Measurements from ENCODE around the gene UBE2E2.

UBE2E2 gene

GRCh38 chr3:23356169-23356568 lies 153.0 kb downstream of the UBE2E2 start:
- no peak for TF ChIP-seq NFIC (IDR thresholded peaks at IDR 0.05)
- no peak for TF ChIP-seq MAX (IDR thresholded peaks at IDR 0.05)
- TF ChIP-seq FOXM1 (IDR thresholded peaks at IDR 0.05; ENCODE audit: borderline replicate concordance, low read depth): no peak
- no peak for TF ChIP-seq EP300 (IDR thresholded peaks at IDR 0.05; ENCODE audit: borderline replicate concordance)
- TF ChIP-seq YY1 (IDR thresholded peaks at IDR 0.05; ENCODE audit: low read depth): no peak
- no peak for TF ChIP-seq EGR1 (IDR thresholded peaks at IDR 0.05)
- TF ChIP-seq, protein P1, sequence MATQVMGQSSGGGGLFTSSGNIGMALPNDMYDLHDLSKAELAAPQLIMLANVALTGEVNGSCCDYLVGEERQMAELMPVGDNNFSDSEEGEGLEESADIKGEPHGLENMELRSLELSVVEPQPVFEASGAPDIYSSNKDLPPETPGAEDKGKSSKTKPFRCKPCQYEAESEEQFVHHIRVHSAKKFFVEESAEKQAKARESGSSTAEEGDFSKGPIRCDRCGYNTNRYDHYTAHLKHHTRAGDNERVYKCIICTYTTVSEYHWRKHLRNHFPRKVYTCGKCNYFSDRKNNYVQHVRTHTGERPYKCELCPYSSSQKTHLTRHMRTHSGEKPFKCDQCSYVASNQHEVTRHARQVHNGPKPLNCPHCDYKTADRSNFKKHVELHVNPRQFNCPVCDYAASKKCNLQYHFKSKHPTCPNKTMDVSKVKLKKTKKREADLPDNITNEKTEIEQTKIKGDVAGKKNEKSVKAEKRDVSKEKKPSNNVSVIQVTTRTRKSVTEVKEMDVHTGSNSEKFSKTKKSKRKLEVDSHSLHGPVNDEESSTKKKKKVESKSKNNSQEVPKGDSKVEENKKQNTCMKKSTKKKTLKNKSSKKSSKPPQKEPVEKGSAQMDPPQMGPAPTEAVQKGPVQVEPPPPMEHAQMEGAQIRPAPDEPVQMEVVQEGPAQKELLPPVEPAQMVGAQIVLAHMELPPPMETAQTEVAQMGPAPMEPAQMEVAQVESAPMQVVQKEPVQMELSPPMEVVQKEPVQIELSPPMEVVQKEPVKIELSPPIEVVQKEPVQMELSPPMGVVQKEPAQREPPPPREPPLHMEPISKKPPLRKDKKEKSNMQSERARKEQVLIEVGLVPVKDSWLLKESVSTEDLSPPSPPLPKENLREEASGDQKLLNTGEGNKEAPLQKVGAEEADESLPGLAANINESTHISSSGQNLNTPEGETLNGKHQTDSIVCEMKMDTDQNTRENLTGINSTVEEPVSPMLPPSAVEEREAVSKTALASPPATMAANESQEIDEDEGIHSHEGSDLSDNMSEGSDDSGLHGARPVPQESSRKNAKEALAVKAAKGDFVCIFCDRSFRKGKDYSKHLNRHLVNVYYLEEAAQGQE (IDR thresholded peaks at IDR 0.05; ENCODE audit: low read depth): no peak
- TF ChIP-seq TAF1 (IDR thresholded peaks at IDR 0.05; ENCODE audit: low read depth): no peak
- TF ChIP-seq, protein P2, sequence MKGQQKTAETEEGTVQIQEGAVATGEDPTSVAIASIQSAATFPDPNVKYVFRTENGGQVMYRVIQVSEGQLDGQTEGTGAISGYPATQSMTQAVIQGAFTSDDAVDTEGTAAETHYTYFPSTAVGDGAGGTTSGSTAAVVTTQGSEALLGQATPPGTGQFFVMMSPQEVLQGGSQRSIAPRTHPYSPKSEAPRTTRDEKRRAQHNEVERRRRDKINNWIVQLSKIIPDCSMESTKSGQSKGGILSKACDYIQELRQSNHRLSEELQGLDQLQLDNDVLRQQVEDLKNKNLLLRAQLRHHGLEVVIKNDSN (IDR thresholded peaks at IDR 0.05): no peak
- no peak for TF ChIP-seq ZBTB7A (IDR thresholded peaks at IDR 0.05; ENCODE audit: low read depth)
- no peak for TF ChIP-seq CEBPB (IDR thresholded peaks at IDR 0.05)
- no peak for TF ChIP-seq TEAD4 (IDR thresholded peaks at IDR 0.05)

GRCh38 chr3:23356923-23357322 lies 153.8 kb downstream of the UBE2E2 start:
- TF ChIP-seq MAX (IDR thresholded peaks at IDR 0.05): no peak
- no peak for TF ChIP-seq FOXM1 (IDR thresholded peaks at IDR 0.05; ENCODE audit: borderline replicate concordance, low read depth)
- TF ChIP-seq TCF12 (IDR thresholded peaks at IDR 0.05; ENCODE audit: low read depth): no peak
- TF ChIP-seq NFIC (IDR thresholded peaks at IDR 0.05): no peak
- TF ChIP-seq EP300 (IDR thresholded peaks at IDR 0.05; ENCODE audit: borderline replicate concordance): no peak
- TF ChIP-seq CREB1 (IDR thresholded peaks at IDR 0.05; ENCODE audit: low read depth): no peak
- TF ChIP-seq, protein P2 (IDR thresholded peaks at IDR 0.05): no peak
- TF ChIP-seq TAF1 (IDR thresholded peaks at IDR 0.05; ENCODE audit: low read depth): no peak
- no peak for TF ChIP-seq YY1 (IDR thresholded peaks at IDR 0.05; ENCODE audit: low read depth)
- TF ChIP-seq TEAD4 (IDR thresholded peaks at IDR 0.05): no peak
- no peak for TF ChIP-seq CEBPB (IDR thresholded peaks at IDR 0.05)

- TF ChIP-seq ZBTB7A (IDR thresholded peaks at IDR 0.05; ENCODE audit: low read depth): no peak
- TF ChIP-seq NFIC (IDR thresholded peaks at IDR 0.05): no peak
- TF ChIP-seq YY1 (IDR thresholded peaks at IDR 0.05; ENCODE audit: low read depth): no peak
- TF ChIP-seq TCF12 (IDR thresholded peaks at IDR 0.05; ENCODE audit: low read depth): no peak
- TF ChIP-seq CEBPB (IDR thresholded peaks at IDR 0.05): no peak
- TF ChIP-seq CREB1 (IDR thresholded peaks at IDR 0.05; ENCODE audit: low read depth): no peak
- TF ChIP-seq, protein P1 (IDR thresholded peaks at IDR 0.05; ENCODE audit: low read depth): no peak
- TF ChIP-seq, protein P2 (IDR thresholded peaks at IDR 0.05): no peak
- no peak for TF ChIP-seq RAD21 (IDR thresholded peaks at IDR 0.05; ENCODE audit: low read depth)
- no peak for TF ChIP-seq FOXM1 (IDR thresholded peaks at IDR 0.05; ENCODE audit: borderline replicate concordance, low read depth)
- no peak for TF ChIP-seq EGR1 (IDR thresholded peaks at IDR 0.05)
- no peak for TF ChIP-seq TEAD4 (IDR thresholded peaks at IDR 0.05)
- no peak for TF ChIP-seq TAF1 (IDR thresholded peaks at IDR 0.05; ENCODE audit: low read depth)
- no peak for TF ChIP-seq EP300 (IDR thresholded peaks at IDR 0.05; ENCODE audit: borderline replicate concordance)
- no peak for TF ChIP-seq MAX (IDR thresholded peaks at IDR 0.05)
These were observed 156.0 kb downstream of the UBE2E2 start for GRCh38 chr3:23359116-23359515.

DNA sequence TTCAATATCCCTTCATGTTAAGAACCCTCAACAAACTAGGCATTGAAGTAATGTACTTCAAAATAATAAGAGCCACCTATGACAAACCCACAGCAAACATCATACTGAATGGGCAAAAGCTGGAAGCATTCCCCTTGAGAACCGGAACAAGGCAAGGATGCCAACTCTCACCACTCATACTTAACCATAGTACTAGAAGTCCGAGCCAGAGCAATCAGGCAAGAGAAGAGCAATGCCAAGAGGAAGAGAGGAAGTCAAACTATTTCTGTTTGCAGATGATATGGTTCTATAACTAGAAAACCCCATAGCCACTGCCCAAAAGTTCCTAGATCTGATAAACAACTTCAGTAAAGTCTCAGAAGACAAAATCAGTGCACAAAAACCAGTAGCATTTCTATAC lies 161.9 kb downstream of the UBE2E2 start:
- TF ChIP-seq TCF12 (IDR thresholded peaks at IDR 0.05; ENCODE audit: low read depth): no peak
- TF ChIP-seq YY1 (IDR thresholded peaks at IDR 0.05; ENCODE audit: low read depth): no peak
- TF ChIP-seq ZBTB7A (IDR thresholded peaks at IDR 0.05; ENCODE audit: low read depth): no peak
- TF ChIP-seq, protein P1 (IDR thresholded peaks at IDR 0.05; ENCODE audit: low read depth): no peak
- TF ChIP-seq MAX (IDR thresholded peaks at IDR 0.05): no peak
- TF ChIP-seq CREB1 (IDR thresholded peaks at IDR 0.05; ENCODE audit: low read depth): no peak
- TF ChIP-seq FOXM1 (IDR thresholded peaks at IDR 0.05; ENCODE audit: borderline replicate concordance, low read depth): no peak
- no peak for TF ChIP-seq TEAD4 (IDR thresholded peaks at IDR 0.05)
- no peak for TF ChIP-seq EP300 (IDR thresholded peaks at IDR 0.05; ENCODE audit: borderline replicate concordance)
- TF ChIP-seq, protein P2 (IDR thresholded peaks at IDR 0.05): no peak
- no peak for TF ChIP-seq RAD21 (IDR thresholded peaks at IDR 0.05; ENCODE audit: low read depth)
- TF ChIP-seq EGR1 (IDR thresholded peaks at IDR 0.05): no peak
- no peak for TF ChIP-seq CEBPB (IDR thresholded peaks at IDR 0.05)
- TF ChIP-seq NFIC (IDR thresholded peaks at IDR 0.05): no peak
- no peak for TF ChIP-seq TAF1 (IDR thresholded peaks at IDR 0.05; ENCODE audit: low read depth)

Measured in Ishikawa (cell line).